HG03025 (cell line): ENCODE measurements around the gene PPHLN1.

ENCODE experiments used
- ATAC-seq: cut with Tn5 transposase; IDR thresholded peaks from one replicate; pipeline ENCODE4 v1.9.1; 2021; ENCODE audit warnings: mild to moderate bottlenecking, moderate library complexity; ENCODE audit not compliant: unreplicated experiment, low FRiP score

PPHLN1 gene

GRCh38 chr12:42325653-42326474, at the start of gene PPHLN1, which contains the start of gene ZCRB1:
Gene PPHLN1, plus strand, starts transcription at chr12:42326167. Its CDS starts 9,736 bp downstream, at chr12:42335903.
Gene ZCRB1, minus strand, starts transcription at chr12:42326094. Its CDS starts 1,992 bp downstream, at chr12:42324102.
- ATAC-seq: peak; percentile 92

GRCh38 chr12:42277396-42278127, 48.4 kb upstream of the PPHLN1 start:
- no peak for ATAC-seq

- ATAC-seq: no peak
Observed at GRCh38 chr12:42278128-42278510, 47.8 kb upstream of the PPHLN1 start.

- ATAC-seq: no peak
Observed at GRCh38 chr12:42281278-42281677, 44.7 kb upstream of the PPHLN1 start.

GRCh38 chr12:42281844-42282243, 44.1 kb upstream of the PPHLN1 start:
- ATAC-seq: no peak

GRCh38 chr12:42282294-42282693, 43.7 kb upstream of the PPHLN1 start:
- no peak for ATAC-seq

GRCh38 chr12:42283739-42284138, 42.2 kb upstream of the PPHLN1 start:
- no peak for ATAC-seq

GRCh38 chr12:42284157-42284556, 41.8 kb upstream of the PPHLN1 start:
- ATAC-seq: no peak

GRCh38 chr12:42284876-42285275, 41.1 kb upstream of the PPHLN1 start:
- no peak for ATAC-seq

- no peak for ATAC-seq
Observed at GRCh38 chr12:42285431-42285830, 40.5 kb upstream of the PPHLN1 start.

GRCh38 chr12:42286741-42287140, 39.2 kb upstream of the PPHLN1 start:
- ATAC-seq: no peak

- ATAC-seq: no peak
Observed at GRCh38 chr12:42288544-42288943, 37.4 kb upstream of the PPHLN1 start.

- no peak for ATAC-seq
Observed at GRCh38 chr12:42291680-42292079, 34.3 kb upstream of the PPHLN1 start.

- ATAC-seq: no peak
Observed at GRCh38 chr12:42296503-42297109, 29.4 kb upstream of the PPHLN1 start.

GRCh38 chr12:42298887-42299286, 27.1 kb upstream of the PPHLN1 start:
- ATAC-seq: no peak

- peak; percentile 75 for ATAC-seq
Observed at GRCh38 chr12:42299392-42300308, 26.3 kb upstream of the PPHLN1 start.

GRCh38 chr12:42306297-42306696, 19.7 kb upstream of the PPHLN1 start:
- ATAC-seq: no peak

- no peak for ATAC-seq
Observed at GRCh38 chr12:42308390-42308789, 17.6 kb upstream of the PPHLN1 start.

GRCh38 chr12:42309996-42310395, 16.0 kb upstream of the PPHLN1 start:
- no peak for ATAC-seq

- no peak for ATAC-seq
Observed at GRCh38 chr12:42315108-42315507, 10.9 kb upstream of the PPHLN1 start.
